ENCODE measurements around the gene RAB3IL1.
"Not testable (repeated sequence)": the region's sequence is repeated elsewhere in the genome, so short reads cannot be mapped to it uniquely, and the experiment has no call there.

RAB3IL1 gene

GRCh38 chr11:61885784-61886580 lies 31.4 kb downstream of the RAB3IL1 start:
- DNase-seq (ENCODE audit: low read depth) = no peak

DNA sequence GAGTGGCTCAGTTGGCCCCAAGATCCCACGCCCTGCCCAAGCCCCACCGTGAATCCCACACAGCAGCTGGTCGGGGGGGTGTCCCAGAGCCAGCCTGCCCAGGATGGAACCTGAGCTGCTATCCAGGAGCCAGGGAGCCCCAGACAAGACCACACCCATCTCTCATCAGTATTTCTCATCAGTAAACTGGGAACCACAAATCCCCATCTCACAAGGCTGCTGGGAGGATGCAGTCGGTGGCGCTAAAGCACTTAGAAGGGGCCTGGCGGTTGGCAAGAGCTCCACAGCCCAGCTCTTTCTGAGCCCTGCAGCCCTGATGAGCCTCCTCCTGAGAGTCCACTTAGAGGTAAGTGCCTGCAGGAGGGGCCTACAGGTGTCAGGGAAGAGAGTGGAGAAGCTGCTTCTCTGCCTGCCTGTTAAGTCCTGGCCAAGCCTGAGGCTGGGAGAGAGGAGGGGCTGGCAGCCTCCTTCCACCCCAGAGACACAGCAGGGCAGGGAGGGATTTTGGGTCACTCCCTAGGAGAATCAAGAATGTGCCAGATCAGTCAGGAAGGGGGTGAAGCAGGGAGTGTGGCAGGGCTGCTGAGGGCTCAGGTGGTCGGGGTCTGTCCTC lies 32.1 kb downstream of the RAB3IL1 start:
- DNase-seq (ENCODE audit: low read depth) = no peak

GRCh38 chr11:61883947-61884346 lies 33.4 kb downstream of the RAB3IL1 start:
- DNase-seq (ENCODE audit: low read depth) = no peak

DNA sequence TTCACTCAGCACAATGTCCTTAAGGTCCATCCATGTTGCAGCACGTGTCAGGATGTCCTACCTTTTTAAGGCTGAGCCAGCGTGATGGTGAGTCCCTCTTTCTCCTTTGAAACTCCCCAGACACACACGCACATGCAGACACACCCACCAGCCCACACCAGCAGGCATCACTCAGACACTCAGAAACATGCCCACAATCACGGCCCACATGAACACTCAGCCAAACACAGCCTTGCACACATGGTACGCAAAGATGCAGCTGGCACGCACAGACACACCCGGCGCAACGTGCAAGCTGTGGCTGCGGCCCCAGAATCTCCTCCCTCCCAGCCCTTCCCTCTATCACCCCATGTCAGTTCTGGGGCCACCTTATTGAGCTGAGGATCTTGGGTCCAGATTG lies 34.0 kb downstream of the RAB3IL1 start:
- DNase-seq (ENCODE audit: low read depth) = no peak

GRCh38 chr11:61882879-61883278 lies 34.5 kb downstream of the RAB3IL1 start:
- no peak for DNase-seq (ENCODE audit: low read depth)

- not testable (repeated sequence) for DNase-seq (ENCODE audit: low read depth)
Observed at GRCh38 chr11:61882267-61882666, 35.1 kb downstream of the RAB3IL1 start.

DNA sequence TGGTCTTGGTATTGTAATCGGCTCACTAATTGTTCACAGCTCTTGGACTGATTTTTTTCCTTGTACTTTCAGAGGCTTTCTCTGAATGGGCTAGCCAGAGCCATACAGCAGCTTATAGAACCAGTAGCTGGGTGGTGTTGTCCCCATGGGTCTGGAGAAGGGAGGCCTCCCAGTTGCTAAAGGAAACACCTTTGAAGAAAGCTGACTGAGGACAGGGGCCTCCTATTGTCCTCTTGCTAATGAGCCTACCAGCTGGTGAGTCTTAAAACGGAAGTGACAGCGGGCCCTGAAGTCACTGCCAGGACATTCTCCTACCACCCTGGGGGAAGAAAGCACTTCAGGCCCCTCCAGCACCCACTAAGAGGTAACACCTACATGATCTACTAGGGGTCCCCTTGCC lies 36.0 kb downstream of the RAB3IL1 start:
- no peak for DNase-seq (ENCODE audit: low read depth)

DNA sequence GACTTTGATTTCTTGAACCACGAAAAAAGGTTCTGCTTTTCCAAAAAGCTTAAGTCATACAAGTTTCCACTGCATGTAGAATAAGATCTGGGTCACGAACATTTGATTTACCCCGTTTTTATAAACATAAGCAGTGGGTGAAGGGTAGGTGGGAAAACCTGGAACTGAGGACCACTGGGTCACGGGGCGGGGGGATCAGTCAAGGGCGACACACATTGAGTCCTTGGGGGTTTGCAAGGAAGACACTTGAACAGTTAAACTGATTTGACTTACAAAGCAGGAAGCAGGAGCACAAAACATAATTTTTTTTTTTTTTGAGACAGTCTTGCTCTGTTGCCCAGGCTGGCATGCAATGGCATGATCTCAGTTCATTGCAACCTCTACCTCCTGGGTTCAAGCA lies 36.9 kb downstream of the RAB3IL1 start:
- no peak for DNase-seq (ENCODE audit: low read depth)

GRCh38 chr11:61880031-61880430 lies 37.3 kb downstream of the RAB3IL1 start:
- no peak for DNase-seq (ENCODE audit: low read depth)

GRCh38 chr11:61879152-61879551 lies 38.2 kb downstream of the RAB3IL1 start:
- DNase-seq (ENCODE audit: low read depth) = no peak

GRCh38 chr11:61875698-61876097 lies 41.7 kb downstream of the RAB3IL1 start:
- DNase-seq (ENCODE audit: low read depth) = no peak

GRCh38 chr11:61874853-61875252 lies 42.5 kb downstream of the RAB3IL1 start:
- DNase-seq (ENCODE audit: low read depth) = no peak

DNA sequence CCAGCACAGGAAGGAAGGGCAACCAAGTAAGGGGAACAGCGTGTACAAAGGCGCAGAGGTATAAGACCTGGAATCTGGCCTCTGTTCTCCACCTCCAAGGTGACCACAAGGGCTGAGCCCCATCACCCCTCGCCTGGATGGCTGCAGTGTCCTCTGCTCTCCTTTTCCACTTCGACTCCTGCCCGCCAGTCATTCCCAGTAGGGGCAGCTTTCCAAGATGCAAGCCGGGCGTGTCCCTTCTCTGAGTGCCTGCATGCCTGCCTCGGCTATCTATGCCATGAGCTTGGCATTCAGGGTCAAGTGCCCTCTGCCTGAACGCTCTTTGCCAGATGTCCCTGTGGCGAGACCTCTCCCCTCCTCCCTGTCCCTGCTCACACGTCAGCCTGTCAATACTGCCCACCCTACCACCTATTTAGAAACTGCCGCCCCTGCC lies 43.0 kb downstream of the RAB3IL1 start:
- DNase-seq (ENCODE audit: low read depth) = no peak

DNA sequence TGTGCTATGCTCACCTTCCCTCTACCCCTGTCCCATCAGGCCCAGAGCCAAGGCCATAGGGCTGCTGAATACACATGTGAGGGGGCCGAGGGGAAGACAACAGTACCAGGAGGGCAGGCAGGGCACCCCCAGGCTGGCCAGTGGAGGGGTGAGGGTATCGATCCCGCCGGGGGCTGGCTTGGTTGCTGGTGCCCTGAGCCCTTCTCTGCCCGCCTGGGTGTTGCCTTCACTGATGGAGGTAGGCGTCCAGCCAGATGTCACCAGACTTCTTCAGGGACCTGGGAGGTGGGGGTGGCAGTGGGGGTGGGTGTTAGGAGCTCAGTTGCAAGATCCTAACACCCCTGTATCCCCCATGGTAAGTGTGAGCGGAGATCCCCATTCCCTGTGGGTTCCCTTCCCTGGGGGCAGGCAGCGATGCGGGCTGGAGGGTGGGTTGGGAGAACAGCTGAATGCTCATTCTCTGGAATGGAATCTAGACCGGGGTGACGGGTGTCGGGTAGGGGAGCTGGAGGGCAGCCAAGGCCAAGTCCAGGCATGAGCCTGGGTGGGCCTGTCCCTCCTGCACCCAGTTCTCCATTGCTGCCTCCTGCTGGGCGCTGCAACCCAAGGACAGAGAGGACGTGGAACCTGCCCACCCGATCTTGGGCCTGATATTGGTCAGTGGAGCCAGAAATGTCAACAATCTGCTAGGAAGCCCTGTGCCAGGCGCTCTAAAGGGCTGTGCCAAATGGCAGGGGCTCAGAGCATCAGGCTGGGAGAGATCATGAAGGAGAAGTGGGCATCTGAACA lies 43.6 kb downstream of the RAB3IL1 start:
- no peak for DNase-seq (ENCODE audit: low read depth)

DNA sequence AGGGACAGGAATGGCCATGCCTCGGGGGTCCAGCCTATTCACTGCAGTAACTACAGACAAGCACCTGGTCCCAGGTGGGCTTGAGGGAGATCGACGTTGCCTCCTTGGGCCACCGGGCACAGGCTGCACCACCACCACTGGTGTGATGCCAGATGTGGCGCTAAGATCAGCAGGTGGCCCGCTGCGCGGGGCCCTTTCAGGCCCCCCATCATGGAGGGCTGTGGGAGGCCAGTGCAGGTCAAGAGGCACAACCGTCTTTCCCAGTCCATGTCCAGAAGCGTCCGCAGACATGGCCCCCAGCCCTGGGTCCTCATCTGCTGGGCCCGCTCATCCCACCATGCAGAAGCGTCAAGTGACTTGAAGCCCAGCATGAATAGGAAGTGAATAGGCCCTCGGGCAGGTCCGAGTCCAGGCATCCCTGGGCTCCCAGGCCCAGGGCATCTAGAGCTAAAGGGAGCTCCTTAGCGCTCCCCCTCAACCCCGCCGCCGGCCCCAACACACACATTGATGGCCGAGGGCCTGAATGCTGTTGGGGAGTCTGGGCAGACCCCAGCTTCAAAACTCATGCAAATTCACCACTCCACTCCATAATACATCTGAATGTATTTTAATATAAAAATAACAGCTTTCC lies 44.3 kb downstream of the RAB3IL1 start:
- no peak for DNase-seq (ENCODE audit: low read depth)

- peak; percentile 83 for DNase-seq (ENCODE audit: low read depth)
Observed at GRCh38 chr11:61871158-61871597, 46.2 kb downstream of the RAB3IL1 start.

GRCh38 chr11:61870541-61871031 lies 46.8 kb downstream of the RAB3IL1 start:
- no peak for DNase-seq (ENCODE audit: low read depth)

GRCh38 chr11:61869708-61870451 lies 47.5 kb downstream of the RAB3IL1 start:
- DNase-seq (ENCODE audit: low read depth) = no peak

GRCh38 chr11:61869429-61869707 lies 48.0 kb downstream of the RAB3IL1 start:
- no peak for DNase-seq (ENCODE audit: low read depth)

GRCh38 chr11:61868571-61869428 lies 48.6 kb downstream of the RAB3IL1 start:
- DNase-seq (ENCODE audit: low read depth) = no peak

DNA sequence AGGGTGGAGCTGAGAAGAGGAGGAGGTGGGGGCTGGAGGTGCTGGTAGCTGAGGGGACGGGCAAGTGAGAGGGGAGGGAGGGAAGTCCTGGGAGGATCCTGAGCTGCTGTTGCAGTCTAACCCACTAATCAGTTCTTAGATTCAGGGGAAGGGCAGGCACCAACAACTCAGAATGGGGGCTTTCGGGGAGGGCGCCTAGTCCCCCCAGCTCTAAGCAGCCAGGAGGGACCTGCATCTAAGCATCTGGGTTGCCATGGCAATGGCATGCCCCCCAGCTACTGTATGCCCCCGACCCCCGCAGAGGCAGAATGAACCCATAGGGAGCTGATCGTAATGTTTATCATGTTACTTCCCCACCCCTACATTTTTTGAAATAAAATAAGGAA lies 50.4 kb downstream of the RAB3IL1 start:
- no peak for DNase-seq (ENCODE audit: low read depth)
